Effector memory CD4-positive, alpha-beta T cell (primary cell): ENCODE results near the gene CD300A.

Experiments used
- DNase-seq, 3 donors: peaks; one replicate each; pipeline ENCODE4 v3.0.0-alpha.2; 2020
- H3K27ac ChIP-seq: 2 replicates; pipeline ENCODE4 v1.7.0; 2013; ENCODE audit warnings: mild to moderate bottlenecking, low read length, moderate library complexity; ENCODE audit not compliant: insufficient read depth, poor library complexity, severe bottlenecking
- H3K27me3 ChIP-seq: replicated peaks from 2 replicates; pipeline ENCODE4 v1.7.0; 2013; ENCODE audit warnings: mild to moderate bottlenecking, low read length; ENCODE audit not compliant: insufficient read depth, control insufficient read depth, poor library complexity, severe bottlenecking
- H3K36me3 ChIP-seq: 2 replicates; pipeline ENCODE4 v1.7.0; 2013; ENCODE audit warnings: mild to moderate bottlenecking, low read length, moderate library complexity; ENCODE audit not compliant: control insufficient read depth, insufficient read depth
- H3K4me1 ChIP-seq: 2 replicates; pipeline ENCODE4 v1.7.0; 2013; ENCODE audit warnings: low read length, mild to moderate bottlenecking; ENCODE audit not compliant: control insufficient read depth, insufficient read depth, poor library complexity, severe bottlenecking
- H3K4me3 ChIP-seq: 2 replicates; pipeline ENCODE4 v1.7.0; 2013; ENCODE audit warnings: low read length, low read depth, mild to moderate bottlenecking; ENCODE audit not compliant: insufficient read depth, poor library complexity, severe bottlenecking
- H3K9me3 ChIP-seq: 2 replicates; pipeline ENCODE4 v1.7.0; 2013; ENCODE audit warnings: mild to moderate bottlenecking, low read length, moderate library complexity; ENCODE audit not compliant: control insufficient read depth
- total RNA-seq, 3 donors: gene quantifications; one replicate each; lab custom pipeline; 2026; lab: John Stamatoyannopoulos, UW

CD300A gene
- total RNA-seq = 26.8 to 49.3 (median 36.6) reads per million in 3 donors

GRCh38 chr17:74466111-74466827 lies at the start of gene CD300A:
TSS of gene CD300A (plus strand) at chr17:74466634. CDS start at chr17:74466704, 70 bp downstream.
- H3K27me3 ChIP-seq = no peaks in the 10 kb centered on the region
- peak within 1 kb of the TSS; percentile 55 for H3K4me3 ChIP-seq
- H3K36me3 ChIP-seq = no peaks in the 10 kb centered on the region
- no peaks in the 10 kb centered on the region for H3K9me3 ChIP-seq
- peaks cover 44% of the 10 kb centered on the region for H3K4me1 ChIP-seq
- DNase-seq = no peak
- peak within 1 kb of the TSS; percentile 68 for H3K27ac ChIP-seq

- DNase-seq = no peak
- Histone ChIP-seq H3K4me1 (no peaks in the 10 kb centered on the region), H3K9me3 (no peaks in the 10 kb centered on the region), H3K36me3 (no peaks in the 10 kb centered on the region), H3K27ac (no peak overlapping the region), H3K4me3 (no peak overlapping the region), H3K27me3 (no peaks in the 10 kb centered on the region)
These were observed 49.0 kb upstream of the CD300A start for GRCh38 chr17:74417178-74418045.

- Histone ChIP-seq H3K27me3 (no peaks in the 10 kb centered on the region), H3K9me3 (no peaks in the 10 kb centered on the region), H3K4me1 (no peaks in the 10 kb centered on the region), H3K27ac (no peak overlapping the region), H3K4me3 (no peak overlapping the region), H3K36me3 (no peaks in the 10 kb centered on the region)
- DNase-seq = no peak
These were observed 46.5 kb upstream of the CD300A start for GRCh38 chr17:74419928-74420411.

- H3K36me3 ChIP-seq = no peaks in the 10 kb centered on the region
- no peak overlapping the region for H3K27ac ChIP-seq
These were observed 42.3 kb upstream of the CD300A start for GRCh38 chr17:74424117-74424516.

GRCh38 chr17:74424657-74425056 lies 41.8 kb upstream of the CD300A start:
- Histone ChIP-seq H3K9me3 (no peaks in the 10 kb centered on the region), H3K27me3 (no peaks in the 10 kb centered on the region), H3K4me3 (no peak overlapping the region), H3K36me3 (no peaks in the 10 kb centered on the region), H3K4me1 (no peaks in the 10 kb centered on the region), H3K27ac (no peak overlapping the region)
- DNase-seq = no peak

More at GRCh38 chr17:74424117-74424516, 42.3 kb upstream of the CD300A start:
- no peaks in the 10 kb centered on the region for H3K9me3 ChIP-seq
- DNase-seq = no peak
- H3K4me1 ChIP-seq = no peaks in the 10 kb centered on the region
- H3K4me3 ChIP-seq = no peak overlapping the region
- no peaks in the 10 kb centered on the region for H3K27me3 ChIP-seq

GRCh38 chr17:74426551-74427047 lies 39.8 kb upstream of the CD300A start:
- Histone ChIP-seq H3K9me3 (no peaks in the 10 kb centered on the region), H3K4me3 (no peak overlapping the region), H3K4me1 (peaks cover 13% of the 10 kb centered on the region), H3K36me3 (no peaks in the 10 kb centered on the region), H3K27ac (no peak overlapping the region), H3K27me3 (peaks cover 12% of the 10 kb centered on the region)
- DNase-seq = no peak

- H3K4me1 ChIP-seq = peaks cover 19% of the 10 kb centered on the region
- no peaks in the 10 kb centered on the region for H3K36me3 ChIP-seq
- H3K27ac ChIP-seq = no peak overlapping the region
- H3K27me3 ChIP-seq = peaks cover 18% of the 10 kb centered on the region
- H3K4me3 ChIP-seq = no peak overlapping the region
- no peaks in the 10 kb centered on the region for H3K9me3 ChIP-seq
- no peak for DNase-seq
These were observed 39.2 kb upstream of the CD300A start for GRCh38 chr17:74427048-74427762.

GRCh38 chr17:74427763-74428153 lies 38.7 kb upstream of the CD300A start:
- no peak for DNase-seq
- Histone ChIP-seq H3K9me3 (no peaks in the 10 kb centered on the region), H3K4me3 (no peak overlapping the region), H3K36me3 (no peaks in the 10 kb centered on the region), H3K4me1 (peaks cover 19% of the 10 kb centered on the region), H3K27ac (no peak overlapping the region), H3K27me3 (peaks cover 22% of the 10 kb centered on the region)

- H3K4me3 ChIP-seq = no peak overlapping the region
- no peaks in the 10 kb centered on the region for H3K36me3 ChIP-seq
- H3K27me3 ChIP-seq = peaks cover 38% of the 10 kb centered on the region
- no peak overlapping the region for H3K27ac ChIP-seq
- H3K4me1 ChIP-seq = peaks cover 19% of the 10 kb centered on the region
- no peaks in the 10 kb centered on the region for H3K9me3 ChIP-seq
- DNase-seq = no peak
These were observed 36.6 kb upstream of the CD300A start for GRCh38 chr17:74429604-74430384.
